COLO668 (cell line): Measurements from ENCODE around the gene APOO.
A peak's percentile ranks its signal among the peaks of the same experiment; 100 is the strongest.

Experiments
- DNase-seq: peaks from one replicate; lab custom pipeline; 2025; ENCODE audit not compliant: unreplicated experiment; lab: John Stamatoyannopoulos, UW

The APOO gene

DNA sequence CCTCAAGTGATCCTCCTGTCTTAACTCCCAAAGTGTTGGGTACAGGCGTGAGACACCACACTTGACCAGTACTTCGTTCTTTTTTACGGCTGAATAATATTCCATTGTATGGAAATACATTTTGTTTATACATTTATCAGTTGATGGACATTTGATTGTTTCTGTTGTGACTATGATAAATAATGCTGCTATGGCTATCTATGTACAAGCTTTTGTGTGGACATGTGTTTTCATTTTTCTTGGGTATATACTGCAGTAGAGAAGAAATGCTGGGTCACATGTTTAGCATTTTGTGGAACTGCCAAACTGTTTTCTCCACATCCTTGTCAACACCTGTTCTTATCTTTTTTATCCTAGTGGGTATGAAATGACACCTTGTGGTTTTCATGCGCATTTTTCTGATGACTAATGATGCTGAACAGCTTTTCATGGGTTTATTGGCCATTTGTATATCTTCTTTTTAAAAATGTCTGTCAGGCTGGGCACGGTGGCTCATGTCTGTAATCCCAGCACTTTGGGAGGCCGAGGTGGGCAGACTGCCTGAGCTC, 87.4 kb downstream of the APOO start:
- DNase-seq: no peak

DNA sequence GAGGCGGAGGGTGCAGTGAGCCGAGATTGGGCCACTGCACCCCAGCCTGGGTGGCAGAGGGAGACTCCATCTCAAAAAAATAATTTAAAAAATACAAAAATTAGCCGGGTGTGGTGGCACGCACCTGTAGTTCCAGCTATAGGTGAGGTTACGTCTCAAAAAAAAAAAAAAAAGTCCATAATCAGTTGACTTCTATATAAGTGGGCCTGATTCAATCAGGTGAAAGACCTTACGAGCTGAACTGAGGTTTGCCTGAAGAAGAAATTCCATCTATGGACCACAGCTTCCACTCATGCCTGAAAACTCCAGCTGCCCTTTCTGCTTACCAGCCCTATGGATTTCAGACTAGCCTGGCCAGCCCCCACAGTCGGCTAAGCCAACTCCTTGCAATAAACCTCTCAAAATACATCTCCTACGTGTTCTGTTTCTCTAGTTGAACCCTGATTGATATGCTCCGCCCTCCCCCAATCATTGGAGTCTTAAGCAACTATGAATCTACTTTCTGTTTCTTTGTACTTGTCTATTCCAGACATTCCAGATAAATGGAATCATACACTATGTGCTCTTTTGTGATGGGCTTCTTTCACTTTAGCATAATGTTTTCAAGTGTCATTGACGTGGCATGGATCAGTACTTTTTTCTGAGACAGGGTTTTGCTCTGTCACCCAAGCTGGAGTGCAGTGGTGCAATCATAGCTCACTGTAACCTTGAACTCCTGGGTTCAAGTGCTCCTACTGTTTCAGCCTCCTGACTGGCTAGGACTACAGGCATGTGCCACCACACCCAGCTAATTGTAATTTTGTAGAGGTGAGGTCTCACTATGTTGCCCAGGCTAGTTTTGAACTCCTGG, 88.1 kb downstream of the APOO start:
- DNase-seq: no peak

DNA sequence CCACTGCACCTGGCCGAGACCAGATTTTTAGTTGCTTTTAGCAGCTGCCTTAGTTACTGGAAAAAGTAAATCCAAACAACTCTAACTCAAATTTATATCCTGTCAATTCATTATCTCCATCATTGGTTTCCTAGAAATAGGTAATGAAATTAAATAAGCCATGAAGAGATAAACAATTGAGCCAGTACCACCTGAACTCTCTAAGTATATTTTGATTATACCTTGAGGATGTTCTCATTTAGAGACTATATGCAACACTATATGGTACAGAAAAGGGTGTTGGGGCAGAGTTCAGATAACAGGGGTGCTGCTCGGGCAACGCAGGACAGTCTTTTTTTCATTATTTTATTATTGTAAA, 89.8 kb downstream of the APOO start:
- no peak for DNase-seq

DNA sequence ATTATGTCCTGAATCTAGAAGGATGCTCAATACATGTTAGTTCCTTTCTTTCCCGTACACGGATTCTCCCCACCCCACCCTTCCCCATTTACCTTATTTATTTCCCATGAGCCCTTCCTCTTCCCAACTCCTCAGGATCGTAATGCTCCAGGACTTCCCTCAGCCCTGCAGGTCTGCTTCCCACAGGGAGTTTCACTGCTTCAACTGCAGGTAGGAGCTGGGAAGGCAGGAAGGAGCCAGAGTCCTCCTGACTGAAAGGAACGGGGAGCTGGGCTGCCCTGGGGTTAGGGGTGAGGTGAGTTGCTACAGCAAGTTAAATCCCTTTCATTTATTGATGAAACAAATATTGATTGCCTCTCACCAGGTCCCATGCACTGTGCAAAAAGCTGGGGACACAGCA, 91.6 kb downstream of the APOO start:
- DNase-seq: no peak

DNA sequence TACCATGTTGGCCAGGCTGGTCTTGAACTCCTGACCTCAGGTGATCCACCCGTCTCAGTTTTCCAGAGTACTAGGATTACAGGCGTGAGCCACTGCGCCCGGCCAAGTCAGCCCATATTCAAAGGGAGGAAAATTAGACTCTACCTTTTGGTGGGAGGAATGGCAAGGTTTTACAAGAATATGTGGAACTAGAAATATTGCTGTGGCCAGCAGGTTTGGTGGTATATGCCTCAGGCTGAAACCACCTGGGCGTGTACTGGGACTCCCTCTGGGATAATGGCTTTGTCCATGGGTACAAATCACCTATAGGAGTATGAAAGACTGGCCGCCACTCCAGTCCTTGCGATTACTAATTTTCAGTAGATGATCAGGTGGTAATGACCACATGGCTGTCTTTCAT, 92.4 kb downstream of the APOO start:
- no peak for DNase-seq

DNA sequence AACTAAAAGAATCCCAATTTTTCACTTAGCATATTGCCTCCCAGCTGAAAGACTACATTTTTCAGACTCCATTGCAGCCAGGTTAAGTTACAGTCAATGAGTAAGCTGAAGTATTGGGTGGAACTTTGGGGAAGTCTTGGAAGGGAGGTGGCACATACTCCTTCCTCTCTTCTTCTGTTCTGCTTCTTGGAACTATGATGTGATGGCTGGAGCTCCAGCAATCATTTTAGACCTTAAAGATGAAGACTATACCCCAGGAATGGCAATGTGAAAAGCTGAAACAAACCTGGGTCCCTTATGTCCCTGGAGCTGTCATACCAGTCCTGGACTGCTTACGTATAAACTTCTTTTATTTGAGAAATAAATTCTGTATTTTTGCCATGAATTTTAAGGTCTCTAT, 93.9 kb downstream of the APOO start:
- no peak for DNase-seq

DNA sequence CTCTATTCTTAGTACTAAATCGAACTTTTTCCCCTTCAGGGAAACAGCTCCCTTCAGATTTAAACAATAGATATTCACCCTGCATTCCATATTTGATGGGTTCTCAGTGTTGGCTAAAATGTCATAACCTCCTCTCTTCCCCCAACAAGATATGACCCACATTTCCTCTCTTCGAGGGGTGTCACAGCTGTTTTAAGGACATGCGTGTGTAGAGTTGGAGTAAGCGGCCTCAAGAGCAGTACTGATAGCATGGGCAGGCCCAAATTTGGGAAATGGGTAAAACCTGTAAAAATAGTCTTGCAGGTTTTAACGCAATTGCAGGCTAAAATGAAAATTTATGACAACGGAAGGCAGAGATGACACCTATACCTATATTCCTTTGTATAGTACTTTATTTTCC, 96.1 kb downstream of the APOO start:
- no peak for DNase-seq

DNA sequence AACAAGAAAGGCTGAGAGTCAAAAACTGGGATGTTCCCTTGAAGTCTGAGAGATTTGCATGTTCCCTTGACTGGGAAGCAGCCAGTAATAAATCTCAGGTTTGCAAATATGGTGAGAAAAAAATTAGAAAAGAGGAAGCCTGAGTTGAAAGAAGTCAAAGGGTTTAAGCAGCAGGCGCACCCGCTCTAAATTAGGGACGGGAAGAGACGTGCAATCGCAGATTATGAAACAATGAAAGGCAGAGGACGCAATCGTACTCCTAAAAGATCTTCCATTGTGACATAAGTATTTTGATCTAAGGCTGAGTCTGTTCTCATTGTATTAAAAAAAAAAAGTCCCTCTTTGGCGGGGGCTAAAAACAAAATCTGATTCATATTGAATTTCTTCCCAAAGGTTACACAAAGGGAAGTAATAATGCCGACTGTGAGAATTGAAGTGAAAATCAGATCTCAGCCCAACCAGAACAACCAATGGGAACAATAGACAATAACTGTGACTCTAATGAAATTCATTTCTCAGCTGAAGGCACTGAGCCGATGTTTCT, 96.6 kb downstream of the APOO start:
- DNase-seq: no peak

DNA sequence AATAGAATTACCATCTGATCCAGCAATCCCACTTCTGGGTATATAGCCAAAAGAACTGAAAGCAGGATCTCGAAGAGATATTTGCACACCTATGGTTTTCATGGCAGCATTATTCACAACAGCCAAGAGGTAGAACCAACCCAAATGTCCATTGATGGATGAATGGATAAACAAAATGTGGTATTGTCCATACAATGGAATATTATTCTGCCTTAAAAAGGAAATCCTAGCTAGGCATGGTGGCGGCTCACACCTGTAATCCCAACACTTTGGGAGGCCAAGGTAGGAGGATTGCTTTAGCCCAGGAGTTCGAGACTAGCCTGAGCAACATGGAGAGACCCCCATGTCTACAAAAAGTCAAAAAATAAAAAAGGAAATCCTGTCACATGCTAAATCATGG, 97.5 kb downstream of the APOO start:
- DNase-seq: no peak

DNA sequence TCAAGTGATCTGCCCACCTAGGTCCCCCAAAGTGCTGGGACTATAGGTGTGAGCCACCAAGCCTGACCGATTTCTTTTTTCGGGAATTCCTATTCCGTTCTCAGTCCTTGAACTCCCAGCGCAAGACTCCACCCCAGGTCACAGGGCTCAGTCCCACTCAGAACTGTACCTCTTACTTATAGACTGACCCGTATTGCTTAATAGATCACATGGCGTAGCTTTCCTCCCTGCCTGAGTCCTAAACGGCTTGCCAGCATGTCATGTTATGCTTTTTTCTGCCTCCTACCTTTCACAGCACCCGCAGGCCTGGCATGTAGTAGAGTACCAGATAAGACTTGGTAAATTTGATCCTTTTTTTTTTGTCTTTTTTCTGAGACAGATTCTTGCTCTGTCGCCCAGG, 102.3 kb downstream of the APOO start:
- DNase-seq: no peak

DNA sequence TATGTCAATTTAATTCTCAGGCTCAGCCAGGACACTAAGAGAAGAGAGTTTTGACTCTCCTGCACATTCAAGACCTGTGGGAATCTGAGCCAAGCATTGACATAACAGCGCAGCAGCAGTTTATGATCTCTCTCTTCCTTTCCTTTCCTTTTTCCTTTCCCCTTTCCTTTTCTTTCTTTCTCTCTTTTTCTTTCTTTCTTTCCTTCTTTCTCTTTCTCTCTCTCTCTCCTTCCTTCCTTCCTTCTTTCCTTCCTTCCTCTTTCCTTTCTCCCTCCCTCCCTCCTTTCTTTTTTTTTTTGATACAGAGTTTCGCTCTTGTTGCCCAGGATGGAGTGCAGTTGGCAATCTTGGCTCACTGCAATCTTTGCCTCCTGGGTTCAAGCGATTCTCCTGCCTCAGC, 103.2 kb downstream of the APOO start:
- DNase-seq: no peak

DNA sequence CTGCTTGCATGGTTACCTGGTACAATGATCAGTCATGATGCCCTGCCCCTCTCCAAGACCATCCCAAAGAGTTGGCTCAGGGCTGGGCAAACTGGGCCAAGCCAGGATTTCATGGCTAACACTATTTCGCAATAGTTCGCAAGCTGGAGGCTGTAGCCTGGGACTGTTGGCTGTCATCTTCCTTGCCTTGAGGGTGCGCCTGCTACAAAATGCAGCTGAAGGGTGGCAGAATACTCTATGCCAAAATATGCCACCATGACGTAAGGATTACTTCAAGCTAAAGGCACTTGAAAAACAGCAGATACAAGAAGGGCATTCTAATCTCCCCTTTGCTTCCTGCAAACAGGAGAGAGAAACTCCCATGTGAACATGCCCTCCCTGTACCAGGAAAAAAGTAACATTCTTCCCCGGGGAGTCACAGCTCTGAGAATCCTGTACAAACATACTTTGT, 103.8 kb downstream of the APOO start:
- no peak for DNase-seq

DNA sequence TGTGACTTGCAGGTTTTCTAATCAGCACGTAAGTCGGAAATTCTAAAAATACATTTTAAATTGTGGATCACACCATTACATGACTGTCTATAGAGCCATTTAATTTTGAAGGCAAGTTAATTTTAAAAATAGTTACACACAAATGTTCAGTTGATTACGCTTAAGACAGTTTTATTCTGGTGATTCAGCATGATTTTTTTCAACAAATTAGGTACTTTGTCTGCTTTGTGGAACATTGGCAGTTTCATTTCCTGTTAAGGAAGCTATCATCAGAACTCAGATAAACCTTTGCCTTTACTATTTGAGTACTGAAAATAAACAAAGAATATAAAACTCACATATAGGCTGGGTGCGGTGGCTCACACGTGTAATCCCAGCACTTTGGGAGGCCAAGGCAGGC, 105.3 kb downstream of the APOO start:
- no peak for DNase-seq

DNA sequence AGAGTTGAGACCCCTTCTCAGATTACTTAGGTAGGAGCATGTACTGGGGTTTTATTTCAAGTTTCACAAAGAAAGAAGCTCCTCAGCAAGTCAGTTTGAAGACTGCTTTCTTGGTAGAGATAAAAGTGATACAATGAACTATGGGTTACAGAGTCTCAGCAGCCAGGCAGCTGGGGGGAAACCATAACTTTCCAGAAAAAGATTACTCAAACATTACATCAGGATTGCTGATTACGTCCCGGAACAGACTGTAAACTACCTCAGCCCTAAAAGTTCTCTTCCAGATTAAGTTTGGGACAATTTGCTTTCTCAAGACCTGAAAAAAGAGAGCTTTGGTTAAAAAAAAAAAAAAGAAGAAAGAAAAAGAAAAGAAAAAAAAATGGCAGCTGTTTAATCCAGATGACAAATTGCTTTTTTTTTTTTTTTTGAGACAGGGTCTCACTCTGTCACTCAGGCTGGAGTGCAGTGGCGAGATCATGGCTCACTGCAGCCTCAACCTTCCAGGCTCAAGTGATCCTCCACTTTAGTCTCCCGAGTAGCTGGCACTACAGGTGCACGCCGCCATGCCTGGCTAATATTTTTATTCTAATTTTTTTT, 108.2 kb downstream of the APOO start:
- DNase-seq: no peak

DNA sequence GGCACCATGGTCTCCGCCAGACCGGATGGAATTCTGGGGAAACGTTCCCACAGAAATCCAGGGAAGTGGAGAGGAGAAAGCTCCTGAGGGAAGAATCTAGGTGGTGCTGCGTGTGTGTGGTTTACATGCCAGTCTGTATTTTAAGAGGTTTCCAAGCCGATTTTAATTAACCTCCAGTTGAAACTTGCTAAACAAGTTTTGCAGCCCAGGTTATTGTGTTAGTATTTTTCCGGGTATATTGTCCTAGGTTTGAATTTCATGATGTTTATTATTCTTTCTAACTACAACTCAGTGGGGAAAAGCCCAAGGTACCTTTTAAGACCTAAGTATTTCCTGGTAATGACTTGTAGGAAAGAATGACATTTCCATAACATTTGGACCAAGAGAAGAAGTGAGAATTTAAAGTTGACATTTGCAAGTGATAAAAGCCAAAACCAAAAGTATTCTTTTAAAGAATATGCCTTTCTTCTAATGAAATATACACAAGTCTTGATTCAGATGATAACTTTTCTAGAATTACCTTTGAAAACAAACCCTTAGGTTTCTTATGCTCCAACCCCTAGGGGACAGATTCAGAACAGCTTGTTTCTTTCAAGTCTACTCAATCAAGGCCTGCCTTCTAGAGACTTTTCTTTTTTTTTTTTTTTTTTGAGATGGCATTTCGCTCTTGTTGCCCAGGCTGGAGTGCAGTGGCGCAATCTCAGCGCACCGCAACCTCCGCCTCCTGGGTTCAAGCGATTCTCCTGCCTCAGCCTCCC, 110.2 kb downstream of the APOO start:
- DNase-seq: peak; percentile 7

DNA sequence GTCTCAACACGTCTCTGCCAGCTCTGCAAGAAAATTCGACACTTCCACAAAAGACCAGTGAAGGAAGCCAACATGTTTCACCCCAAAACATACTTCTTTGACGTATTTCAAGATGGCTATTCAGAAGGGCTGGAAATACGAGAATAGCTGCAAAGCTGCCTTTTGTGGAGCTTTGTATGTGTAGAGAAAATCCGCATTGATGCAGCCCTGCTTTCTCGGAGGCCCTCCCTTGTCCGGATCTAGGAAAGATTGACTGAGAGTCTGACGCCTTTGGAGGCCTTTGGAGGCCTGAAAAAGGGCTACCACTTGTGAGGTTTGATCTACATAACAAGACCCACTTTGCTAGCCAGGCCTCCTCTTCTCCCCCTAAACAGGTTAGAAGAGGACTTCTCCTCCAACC, 112.5 kb downstream of the APOO start:
- no peak for DNase-seq

DNA sequence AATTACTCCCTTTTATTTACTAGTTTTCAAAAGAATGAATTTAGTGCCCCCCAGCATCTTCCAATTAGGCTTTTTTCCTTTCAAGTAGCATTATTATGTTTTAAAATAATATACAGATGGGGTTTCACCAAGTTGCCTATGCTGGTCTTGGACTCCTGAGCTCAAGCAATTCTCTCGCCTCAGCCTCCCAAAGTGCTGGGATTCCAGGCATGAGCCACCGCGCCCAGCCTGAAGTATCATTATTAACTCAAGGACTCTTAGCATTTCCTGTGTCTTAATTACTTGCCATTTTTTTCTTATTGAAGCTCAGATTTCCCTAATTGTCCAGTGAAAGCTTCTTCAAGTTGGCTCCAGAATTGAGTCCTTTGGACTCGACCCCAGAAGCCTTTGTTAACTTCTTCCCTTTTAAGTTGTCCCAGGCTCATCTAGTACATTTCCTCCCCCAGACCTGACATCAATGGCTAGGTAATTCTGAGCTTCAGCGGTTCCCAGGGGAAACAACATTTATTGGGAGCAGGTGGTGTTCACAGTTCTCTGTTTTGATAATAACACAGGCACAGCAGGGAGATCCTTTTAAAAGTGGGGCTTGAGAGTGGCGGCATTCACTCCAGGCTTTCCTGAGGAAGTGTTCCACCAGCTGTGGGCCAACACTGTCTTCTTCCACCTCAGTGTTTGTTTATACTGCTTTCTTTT, 114.7 kb downstream of the APOO start:
- DNase-seq: peak; percentile 40

DNA sequence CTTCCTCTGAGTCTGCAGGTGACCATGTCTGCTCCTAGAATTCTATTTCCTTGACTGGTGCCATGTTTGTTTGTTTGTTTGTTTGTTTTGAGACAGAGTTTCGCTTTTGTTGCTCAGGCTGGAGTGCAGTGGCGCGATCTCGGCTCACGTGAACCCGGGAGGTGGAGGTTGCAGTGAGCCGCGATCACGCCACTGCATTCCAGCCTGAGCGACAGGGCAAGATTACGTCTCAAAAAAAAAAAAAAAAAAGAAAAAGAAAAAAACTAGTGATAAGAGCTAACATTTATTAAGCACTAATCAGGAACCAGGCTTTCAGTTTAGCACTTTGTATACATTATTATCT, 117.6 kb downstream of the APOO start:
- no peak for DNase-seq

DNA sequence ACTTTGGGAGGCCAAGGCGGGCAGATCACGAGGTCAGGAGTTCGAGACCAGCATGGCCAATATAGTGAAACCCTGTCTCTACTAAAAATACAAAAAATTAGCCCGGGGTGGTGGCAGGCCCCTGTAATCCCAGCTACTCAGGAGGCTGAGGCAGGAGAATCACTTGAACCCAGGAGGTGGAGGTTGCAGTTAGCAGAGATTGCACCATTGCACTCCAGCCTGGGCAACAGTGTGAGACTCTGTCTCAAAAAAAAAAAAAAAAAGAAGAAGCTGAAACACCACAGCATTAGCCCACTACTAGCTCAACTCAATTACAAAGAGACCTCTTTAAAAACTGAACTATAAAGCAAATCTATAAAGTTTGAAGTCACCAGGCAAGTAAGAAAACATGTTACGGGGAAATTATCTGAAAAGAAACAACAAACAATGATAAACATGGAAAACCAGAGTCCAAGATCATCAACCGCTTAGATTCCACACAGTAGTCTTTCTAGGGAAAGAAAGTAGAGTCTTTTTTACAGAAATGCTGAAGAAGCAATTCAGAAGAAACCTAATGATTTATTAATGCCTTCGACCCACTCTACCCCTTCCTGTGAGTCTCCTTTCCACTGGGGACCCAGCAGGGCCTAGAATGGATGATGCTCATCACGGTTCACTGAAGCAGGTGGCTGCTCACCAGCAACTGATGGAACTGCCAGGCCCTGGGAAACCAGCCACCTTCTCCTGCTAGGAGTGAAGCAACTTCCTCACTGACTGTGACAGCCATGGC, 118.2 kb downstream of the APOO start:
- DNase-seq: no peak

DNA sequence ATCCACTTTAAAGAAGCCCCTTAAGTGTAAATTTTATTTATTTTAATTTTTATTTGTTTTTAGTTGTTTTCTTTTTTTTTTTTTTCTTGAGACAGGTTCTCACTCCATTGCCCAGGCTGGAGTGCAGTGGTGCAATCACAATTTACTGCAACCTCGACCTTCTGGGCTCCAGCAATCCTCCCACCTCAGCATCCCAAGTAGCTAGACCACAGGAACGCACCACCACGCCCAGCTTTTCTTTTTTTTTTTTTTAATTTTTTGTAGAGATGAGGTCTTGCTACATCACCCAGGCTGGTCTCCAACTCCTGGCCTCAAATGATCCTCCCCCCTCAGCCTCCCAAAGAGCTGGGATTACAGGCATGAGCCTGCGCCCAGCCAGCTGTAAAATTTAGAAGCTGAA, 118.8 kb downstream of the APOO start:
- no peak for DNase-seq
